HG02884 (cell line): ENCODE results near the gene CCDC124.

Source experiments
- ATAC-seq: cut with Tn5 transposase; IDR thresholded peaks from one replicate; pipeline ENCODE4 v1.9.1; 2021; ENCODE audit warnings: mild to moderate bottlenecking, moderate library complexity; ENCODE audit not compliant: unreplicated experiment

CCDC124 gene

GRCh38 chr19:17933414-17934129 is 757 bp downstream of the CCDC124 start:
- ATAC-seq: no peak

DNA sequence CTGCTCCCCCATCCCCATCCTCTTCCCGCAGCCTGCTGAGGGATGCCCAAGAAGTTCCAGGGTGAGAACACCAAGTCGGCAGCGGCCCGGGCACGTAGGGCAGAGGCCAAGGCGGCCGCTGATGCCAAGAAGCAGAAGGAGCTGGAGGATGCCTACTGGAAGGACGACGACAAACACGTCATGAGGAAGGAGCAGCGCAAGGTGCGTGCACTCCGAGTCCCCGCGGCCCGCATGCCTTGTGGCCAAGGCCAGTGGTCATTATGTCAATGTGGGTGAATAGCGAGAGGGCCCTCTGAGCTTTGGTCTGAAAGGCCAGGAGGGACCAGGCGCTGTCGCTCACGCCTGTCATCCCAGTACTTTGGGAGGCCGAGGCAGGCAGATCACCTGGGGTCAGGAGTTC is 3.6 kb downstream of the CCDC124 start:
- no peak for ATAC-seq

GRCh38 chr19:17937371-17937900 is 4.6 kb downstream of the CCDC124 start:
- ATAC-seq: no peak

DNA sequence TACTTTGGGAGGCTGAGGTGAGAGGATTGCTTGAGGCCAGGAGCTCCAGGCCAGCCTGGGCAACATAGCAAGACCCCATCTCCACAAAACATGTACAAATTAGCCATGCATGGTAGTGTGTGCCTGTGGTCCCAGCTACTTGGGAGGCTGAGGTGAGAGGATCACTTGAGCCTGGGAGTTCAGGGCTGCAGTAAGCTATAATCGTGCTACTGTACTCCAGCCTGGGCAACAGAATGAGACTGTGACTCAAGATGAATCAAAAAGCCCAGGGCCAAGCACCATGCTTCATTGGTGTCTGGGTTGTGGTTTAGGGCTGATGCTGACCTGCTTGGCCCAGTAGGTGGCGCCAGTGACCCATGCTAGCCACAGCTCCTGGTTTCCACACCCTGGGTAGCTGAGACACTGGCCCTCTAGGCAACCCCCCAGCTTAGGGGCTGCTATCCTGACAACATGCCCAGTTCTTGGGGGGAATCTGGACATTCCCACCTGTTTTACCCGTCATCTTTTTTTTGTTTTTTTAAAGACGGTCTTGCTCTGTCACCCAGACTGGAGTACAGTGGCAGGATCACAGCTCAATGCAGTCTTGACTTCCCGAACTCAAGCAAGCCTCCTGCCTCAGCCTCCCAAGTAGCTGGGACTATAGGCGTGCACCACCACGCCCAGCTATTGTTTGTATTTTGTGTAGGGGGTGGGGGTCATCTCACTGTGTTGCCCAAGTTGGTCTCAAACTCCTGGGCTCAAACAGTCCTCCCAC is 5.5 kb downstream of the CCDC124 start:
- ATAC-seq: no peak

DNA sequence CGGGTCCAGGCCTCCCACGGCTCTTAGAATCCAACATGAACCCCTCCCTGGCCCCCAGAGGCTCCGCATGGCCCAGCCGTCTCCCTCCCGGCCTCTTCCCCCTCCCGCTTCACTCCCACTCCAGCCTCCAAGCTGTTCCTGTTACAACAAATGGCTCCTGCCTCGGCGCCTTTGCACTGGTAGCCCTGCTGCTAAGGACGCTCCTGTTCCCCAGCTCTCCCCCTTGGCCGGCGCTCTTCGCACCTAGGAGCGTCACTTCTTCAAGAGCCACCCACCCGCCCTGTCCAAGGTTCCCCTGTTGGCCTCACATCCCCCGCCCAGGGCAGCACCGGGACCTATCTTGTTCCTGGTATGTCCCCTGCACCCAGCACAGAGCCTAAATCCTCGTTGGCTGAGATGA is 9.4 kb downstream of the CCDC124 start:
- no peak for ATAC-seq

GRCh38 chr19:17942582-17943273 is 9.9 kb downstream of the CCDC124 start:
- ATAC-seq: no peak

- ATAC-seq: no peak
These were observed 10.7 kb downstream of the CCDC124 start for GRCh38 chr19:17943274-17944221.

DNA sequence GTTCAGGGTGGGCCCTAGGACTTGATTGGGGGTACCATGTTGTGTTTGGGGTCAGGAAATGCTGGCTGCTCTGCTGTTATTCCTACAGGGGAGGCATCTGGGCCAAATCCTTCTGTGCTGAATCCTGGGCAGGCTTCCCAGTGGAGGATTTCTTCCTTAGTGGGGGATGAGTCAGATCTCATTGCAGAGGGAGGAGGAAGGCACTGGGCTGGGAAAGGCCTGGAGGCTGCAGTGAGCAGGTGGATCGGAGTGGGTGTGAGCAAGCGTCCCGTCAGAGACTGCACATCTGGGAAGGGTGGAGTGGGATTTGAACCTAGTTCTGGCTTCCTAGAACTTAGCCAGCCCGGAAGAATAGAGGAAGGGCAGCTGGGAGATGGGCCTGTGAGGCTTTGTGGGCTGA is 11.5 kb downstream of the CCDC124 start:
- ATAC-seq: no peak

- ATAC-seq: no peak
These were observed 14.4 kb downstream of the CCDC124 start for GRCh38 chr19:17946965-17947784.

GRCh38 chr19:17947815-17948513 is 15.1 kb downstream of the CCDC124 start:
- no peak for ATAC-seq

- ATAC-seq: no peak
These were observed 15.7 kb downstream of the CCDC124 start for GRCh38 chr19:17948514-17948900.

- no peak for ATAC-seq
These were observed 16.4 kb downstream of the CCDC124 start for GRCh38 chr19:17948931-17949930.

DNA sequence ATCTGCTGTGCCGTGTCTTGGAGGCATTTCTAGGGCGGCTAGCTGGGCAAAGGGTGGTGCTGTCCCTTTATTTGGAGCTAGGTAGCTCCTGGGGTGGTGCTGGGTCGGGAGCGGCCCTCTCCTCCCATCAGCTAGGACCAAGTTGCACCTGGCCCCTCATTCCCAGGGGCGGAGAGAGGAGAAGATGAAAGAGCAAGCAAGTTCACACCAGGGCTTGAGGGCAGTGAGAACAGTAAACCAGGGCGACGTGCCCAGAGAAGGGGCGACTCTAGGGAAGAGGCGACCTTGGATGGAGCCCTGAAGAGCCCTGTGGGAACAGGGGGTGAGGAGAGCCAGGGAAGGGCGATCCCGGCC is 17.1 kb downstream of the CCDC124 start:
- ATAC-seq: no peak

- no peak for ATAC-seq
These were observed 17.7 kb downstream of the CCDC124 start for GRCh38 chr19:17950310-17951156.

DNA sequence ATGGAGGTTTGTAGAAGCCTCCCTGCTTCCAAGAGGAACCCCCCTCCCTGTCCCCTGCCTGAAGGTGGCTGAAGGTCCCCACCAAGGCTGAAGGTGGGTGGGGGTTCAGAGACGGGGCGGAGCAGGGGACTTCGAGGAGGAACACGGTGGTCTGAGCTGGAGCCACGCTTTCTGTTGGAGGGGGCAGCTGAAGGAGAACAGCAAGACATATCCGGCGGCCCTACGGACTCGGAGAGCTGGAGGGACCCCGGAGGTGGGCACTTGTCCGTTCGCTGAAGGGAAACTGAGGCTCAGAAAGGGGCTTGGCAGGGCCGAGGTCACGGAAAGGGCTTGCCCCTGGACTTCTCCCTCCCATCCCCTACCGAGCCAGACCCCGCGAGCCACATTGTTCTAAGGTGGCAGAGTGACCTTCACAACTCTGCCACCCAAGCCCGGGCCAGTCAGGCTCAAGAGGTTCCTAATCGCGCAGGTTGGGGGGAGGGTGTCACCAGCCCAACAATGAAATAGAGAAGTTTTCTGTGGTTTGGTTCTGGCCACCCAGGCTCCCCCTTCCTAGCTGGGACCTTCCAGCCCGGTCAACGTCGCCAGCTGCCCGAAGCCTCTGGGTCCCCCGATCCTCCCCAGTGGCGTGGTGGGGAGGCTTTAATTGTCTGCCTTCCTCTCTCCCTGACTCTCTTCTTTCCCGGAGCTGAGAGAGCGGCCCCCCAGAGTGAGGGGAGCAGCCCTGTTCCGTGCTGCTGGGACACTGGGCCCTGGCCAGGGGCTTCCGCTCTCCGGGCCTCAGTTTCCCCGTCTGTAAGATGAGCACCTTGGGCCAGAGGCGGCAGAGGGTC is 18.6 kb downstream of the CCDC124 start:
- ATAC-seq: no peak
